GM18511 (cell line): Measurements from ENCODE around the gene CALCA.
"Not testable (repeated sequence)": the region's sequence is repeated elsewhere in the genome, so short reads cannot be mapped to it uniquely, and the experiment has no call there.

ENCODE experiments used
- ATAC-seq: cut with Tn5 transposase; IDR thresholded peaks from one replicate; pipeline ENCODE4 v1.9.1; 2021; ENCODE audit warnings: mild to moderate bottlenecking, moderate library complexity; ENCODE audit not compliant: unreplicated experiment

The CALCA gene

GRCh38 chr11:14971865-14972580 lies at the start of gene CALCA:
Gene CALCA, minus strand, starts transcription at chr11:14972351. Its CDS starts 1,159 bp downstream, at chr11:14971192.
- no peak for ATAC-seq

- ATAC-seq = no peak
Observed at GRCh38 chr11:15016200-15016599, 44.0 kb upstream of the CALCA start.

GRCh38 chr11:15011776-15012345 lies 39.7 kb upstream of the CALCA start:
- ATAC-seq = no peak

GRCh38 chr11:15010865-15011264 lies 38.7 kb upstream of the CALCA start:
- no peak for ATAC-seq

- no peak for ATAC-seq
Observed at GRCh38 chr11:15006139-15006759, 34.1 kb upstream of the CALCA start.

- not testable (repeated sequence) for ATAC-seq
Observed at GRCh38 chr11:14988133-14988532, 16.0 kb upstream of the CALCA start.

GRCh38 chr11:14981507-14981906 lies 9.4 kb upstream of the CALCA start:
- ATAC-seq = no peak

- ATAC-seq = no peak
Observed at GRCh38 chr11:14980854-14981253, 8.7 kb upstream of the CALCA start.

GRCh38 chr11:14977101-14977880 lies 5.1 kb upstream of the CALCA start:
- ATAC-seq = no peak

GRCh38 chr11:14975252-14975587 lies 3.1 kb upstream of the CALCA start:
- no peak for ATAC-seq

- ATAC-seq = peak; percentile 47
Observed at GRCh38 chr11:14974515-14975251, 2.5 kb upstream of the CALCA start.

- ATAC-seq = peak; percentile 72
Observed at GRCh38 chr11:14973621-14974514, 1.7 kb upstream of the CALCA start.

GRCh38 chr11:14972581-14973495 lies 687 bp upstream of the CALCA start:
- peak; percentile 21 for ATAC-seq

GRCh38 chr11:14969901-14970323 lies 2.2 kb downstream of the CALCA start:
- ATAC-seq = peak; percentile 45

- ATAC-seq = no peak
Observed at GRCh38 chr11:14967581-14968243, 4.4 kb downstream of the CALCA start.

GRCh38 chr11:14956111-14956510 lies 16.0 kb downstream of the CALCA start:
- no peak for ATAC-seq

- no peak for ATAC-seq
Observed at GRCh38 chr11:14954581-14954980, 17.6 kb downstream of the CALCA start.

- ATAC-seq = no peak
Observed at GRCh38 chr11:14953904-14954303, 18.2 kb downstream of the CALCA start.
